ENCODE results near the gene OXNAD1. TPM values are rescaled to one million over a fixed set of nuclear protein-coding genes. Genes with fewer than 3 reads are reported as not detected.
A peak's percentile ranks its signal among the peaks of the same experiment; 100 is the strongest.

Gene OXNAD1
- total and polyA plus RNA-seq, 10 of the 15 experiments (the other 5 are each of a cell fraction or from before 2014, with no cell fraction given), result 5.6 to 27.8 (median 16.2) TPM

- no peak overlapping the region for H3K4me2 ChIP-seq (ENCODE audit: control insufficient read depth, insufficient read depth)
- no peaks in the 10 kb centered on the region for H3K4me1 ChIP-seq (ENCODE audit: control insufficient read depth, insufficient read depth, low read length)
- no peak for FAIRE-seq
- H2AFZ ChIP-seq (ENCODE audit: control insufficient read depth, low read depth, low read length), result no peak overlapping the region
- no peaks in the 10 kb centered on the region for H3K27me3 ChIP-seq (replicated peaks in 1 of 2; ENCODE audit: control insufficient read depth in 2 of 2, insufficient read depth in 2 of 2, low read length in 1 of 2)
- 85% methylated on average over 1 of the region's 1 CpG for WGBS (ENCODE audit: insufficient coverage, insufficient replicate concordance, low lambda C conversion rate, missing lambda C conversion rate)
- RAD21 ChIA-PET (ENCODE audit: unreplicated experiment), result interaction anchor here (2.4 kb wide), 1 partner anchor 16 kb away, joined by 15 read pairs; no protein-coding TSS in a partner anchor
- no peak overlapping the region for H3K27ac ChIP-seq (ENCODE audit: control insufficient read depth, insufficient read depth)
- BruUV-seq (replicated peaks), result no TSS peak
- POLR2A ChIA-PET, result no interaction called here
- H3K79me2 ChIP-seq (ENCODE audit: control insufficient read depth, insufficient read depth, low read length), result no peaks in the 10 kb centered on the region; the same call in 1 of the 2 replicates
- in situ Hi-C loops (cut with MboI), result loop anchor here (5.0 to 25.0 kb wide), 4 partner anchors 268 to 928 kb away; no protein-coding TSS in a partner anchor
- TF ChIP-seq CBX3 (IDR thresholded peaks at IDR 0.05; ENCODE audit: borderline replicate concordance, low read depth), result no peak
- no peak for TF ChIP-seq POU2F2 (IDR thresholded peaks at IDR 0.05; ENCODE audit: borderline replicate concordance, low read depth, low read length)
- TF ChIP-seq IRF4 (IDR thresholded peaks at IDR 0.05; ENCODE audit: low read depth, low read length), result no peak
- no peak for TF ChIP-seq MEF2A (IDR thresholded peaks at IDR 0.05; ENCODE audit: insufficient read depth, low read depth, low read length)
- no peak for DNase-seq (ENCODE audit: low read depth, low spot score)
- no peak for ATAC-seq
- peaks cover 3 to 4% of the 10 kb centered on the region in 2 experiments; a peak in 3 of 4 replicates for H3K36me3 ChIP-seq (ENCODE audit: control insufficient read depth in 2 of 2, insufficient read depth in 2 of 2, low read length in 1 of 2)
- CTCF ChIA-PET, result interaction anchor here (2.6 to 3.3 kb wide), 2 partner anchors 11 to 267 kb away, joined by 6 to 12 read pairs; no protein-coding TSS in a partner anchor
- intact Hi-C loops (cut with micrococcal nuclease; ENCODE audit: unreplicated experiment), result no loop called here
- no peaks in the 10 kb centered on the region; the same call in 1 of the 2 replicates for H4K20me1 ChIP-seq (ENCODE audit: control insufficient read depth, insufficient read depth)
- no peak overlapping the region for H3K9ac ChIP-seq (ENCODE audit: control insufficient read depth, insufficient read depth, low read length)
- no peaks in the 10 kb centered on the region for H3K9me3 ChIP-seq (replicated peaks; ENCODE audit: control insufficient read depth, insufficient read depth, low read length)
- SMC1A ChIA-PET (ENCODE audit: uncharacterized antibody, unreplicated experiment), result interaction anchor here (1.6 to 3.1 kb wide), 6 partner anchors 10 to 266 kb away, joined by 3 to 21 read pairs (median 8); no protein-coding TSS in a partner anchor
- no peak overlapping the region for H3K4me3 ChIP-seq
These were observed 19.6 kb downstream of the OXNAD1 start for GRCh38 chr3:16284633-16285032.

GRCh38 chr3:16286161-16286560 lies 21.1 kb downstream of the OXNAD1 start:
- in situ Hi-C loops (cut with MboI) (loop anchor here (5.0 to 25.0 kb wide), 4 partner anchors 266 to 926 kb away; no protein-coding TSS in a partner anchor), intact Hi-C loops (cut with micrococcal nuclease; ENCODE audit: unreplicated experiment) (no loop called here)
- peaks cover 3 to 8% of the 10 kb centered on the region in 2 experiments; a peak in 3 of 4 replicates for H3K36me3 ChIP-seq (ENCODE audit: control insufficient read depth in 2 of 2, insufficient read depth in 2 of 2, low read length in 1 of 2)
- no peak overlapping the region for H2AFZ ChIP-seq (ENCODE audit: control insufficient read depth, low read depth, low read length)
- ChIA-PET SMC1A (ENCODE audit: uncharacterized antibody, unreplicated experiment) (interaction anchor here (1.0 to 3.1 kb wide), 9 partner anchors 9 to 266 kb away, joined by 3 to 21 read pairs (median 6); partner anchors contain the start of genes DPH3 and OXNAD1), CTCF (interaction anchor here (1.0 to 3.3 kb wide), 9 partner anchors 9 to 265 kb away, joined by 3 to 16 read pairs (median 4); no protein-coding TSS in a partner anchor), POLR2A (no interaction called here), RAD21 (ENCODE audit: unreplicated experiment) (interaction anchor here (0.8 to 2.5 kb wide), 10 partner anchors 12 to 264 kb away, joined by 3 to 15 read pairs (median 6); partner anchors contain the start of genes DPH3 and OXNAD1)
- H3K9ac ChIP-seq (ENCODE audit: control insufficient read depth, insufficient read depth, low read length), result no peak overlapping the region
- 52% methylated on average over 3 of the region's 3 CpGs for WGBS (ENCODE audit: insufficient coverage, insufficient replicate concordance, low lambda C conversion rate, missing lambda C conversion rate)
- H3K4me2 ChIP-seq (ENCODE audit: control insufficient read depth, insufficient read depth), result 0 out of 2 replicates have a peak overlapping the region, but pooled peaks have one; percentile 7
- H3K4me3 ChIP-seq, result no peak overlapping the region
- ATAC-seq (peak; percentile 79), DNase-seq (ENCODE audit: low read depth, low spot score) (no peak), FAIRE-seq (no peak)
- peak overlapping the region; percentile 22 for H3K27ac ChIP-seq (ENCODE audit: control insufficient read depth, insufficient read depth)
- no TSS peak for BruUV-seq (replicated peaks)
- H3K9me3 ChIP-seq (replicated peaks; ENCODE audit: control insufficient read depth, insufficient read depth, low read length), result no peaks in the 10 kb centered on the region
- no peaks in the 10 kb centered on the region; the same call in 1 of the 2 replicates for H3K79me2 ChIP-seq (ENCODE audit: control insufficient read depth, insufficient read depth, low read length)
- no peaks in the 10 kb centered on the region for H3K27me3 ChIP-seq (replicated peaks in 1 of 2; ENCODE audit: control insufficient read depth in 2 of 2, insufficient read depth in 2 of 2, low read length in 1 of 2)
- H3K4me1 ChIP-seq (ENCODE audit: control insufficient read depth, insufficient read depth, low read length), result peaks cover 4% of the 10 kb centered on the region; the same call in 1 of the 2 replicates
- H4K20me1 ChIP-seq (ENCODE audit: control insufficient read depth, insufficient read depth), result no peaks in the 10 kb centered on the region; the same call in 1 of the 2 replicates
- peak; percentile 69 for TF ChIP-seq RUNX3 (IDR thresholded peaks at IDR 0.05; ENCODE audit: low read length)
- TF ChIP-seq NR2F1 (conservative IDR thresholded peaks at IDR 0.05), result no peak
- TF ChIP-seq PBX3 (IDR thresholded peaks at IDR 0.05; ENCODE audit: insufficient replicate concordance, low read depth, low read length), result no peak
- no peak for TF ChIP-seq ESRRA (IDR thresholded peaks at IDR 0.05; ENCODE audit: low read length)
- TF ChIP-seq POLR2AphosphoS5 (IDR thresholded peaks at IDR 0.05; ENCODE audit: low read length), result peak; percentile 64; the same call in 1 of the 2 replicates
- TF ChIP-seq SRF (IDR thresholded peaks at IDR 0.05; ENCODE audit: low read depth in 2 of 2, low read length in 2 of 2), result peak in 1 of 2 experiments; percentile 41; a peak in 1 of 4 replicates
- no peak for TF ChIP-seq E2F8 (IDR thresholded peaks at IDR 0.05; ENCODE audit: low read depth, partially characterized antibody)
- no peak for TF ChIP-seq KDM1A (IDR thresholded peaks at IDR 0.05; ENCODE audit: borderline replicate concordance)
